Ovary (tissue), 3 donors: Measurements from ENCODE around the gene EPB41L4B.

Experiments used
- CTCF ChIP-seq, 3 donors: fragments of 450-650 bp in 2 of 3; fragments of 200-600 bp in 1 of 3; IDR thresholded peaks; one replicate each; pipeline versions ENCODE4 v1.5.1 to v1.8.0; 2016 to 2022; ENCODE audit warnings: antibody characterized with exemption in 3 of 3, mild to moderate bottlenecking in 1 of 3
- EP300 ChIP-seq: sonication (generic); formaldehyde crosslinking; IDR thresholded peaks from one replicate; pipeline ENCODE4 v1.6.1; 2017; ENCODE audit warnings: antibody characterized with exemption
- POLR2A ChIP-seq: fragments of 450-650 bp; IDR thresholded peaks from one replicate; pipeline ENCODE4 v1.6.1; 2017; ENCODE audit warnings: antibody characterized with exemption, mild to moderate bottlenecking, moderate library complexity
- donor health status: DM: no; HTN: no; CAD: no.

GRCh38 chr9:109335929-109336328 lies 15.1 kb upstream of the EPB41L4B start:
- no peak for TF ChIP-seq POLR2A
- no peak for TF ChIP-seq CTCF (IDR thresholded peaks at IDR 0.05)
- no peak for TF ChIP-seq EP300
